Esophagus (tissue), 2 donors: ENCODE measurements around the gene MAPK4. TPM values are rescaled to one million over a fixed set of nuclear protein-coding genes. Genes with fewer than 3 reads are reported as not detected.

Experiments
- H3K27ac ChIP-seq, 2 donors: one replicate each; pipeline ENCODE4 v1.5.1; 2013; ENCODE audit warnings: low read depth in 2 of 2, mild to moderate bottlenecking in 2 of 2, inconsistent platforms in 1 of 2, low read length in 1 of 2, moderate library complexity in 1 of 2
- H3K27me3 ChIP-seq, 2 donors: one replicate each; pipeline ENCODE4 v1.6.1; 2013; ENCODE audit warnings: low read length in 2 of 2, control low read depth in 1 of 2, mild to moderate bottlenecking in 1 of 2; ENCODE audit not compliant: insufficient read depth in 2 of 2, control insufficient read depth in 1 of 2
- H3K36me3 ChIP-seq, 2 donors: one replicate each; pipeline ENCODE4 v1.6.1; 2013; ENCODE audit warnings: low read length in 1 of 2; ENCODE audit not compliant: control insufficient read depth in 2 of 2, insufficient read depth in 2 of 2
- H3K4me1 ChIP-seq, 2 donors: one replicate each; pipeline ENCODE4 v1.6.1; 2013; ENCODE audit warnings: low read length in 1 of 2; ENCODE audit not compliant: control insufficient read depth in 2 of 2, insufficient read depth in 2 of 2
- H3K4me3 ChIP-seq, 2 donors: one replicate each; pipeline ENCODE4 v1.5.1; 2013; ENCODE audit warnings: low read length in 2 of 2, mild to moderate bottlenecking in 2 of 2, low read depth in 1 of 2, moderate library complexity in 1 of 2
- H3K9me3 ChIP-seq, 2 donors: one replicate each; pipeline ENCODE4 v1.6.1; 2013; ENCODE audit warnings: mild to moderate bottlenecking in 2 of 2, low read depth in 1 of 2, low read length in 1 of 2, moderate library complexity in 1 of 2; ENCODE audit not compliant: control insufficient read depth in 2 of 2, insufficient read depth in 1 of 2
- WGBS, 2 donors: extraction: QIAGEN DNeasy Blood & Tissue Kit; methylation state at CpG; one replicate each; pipeline ENCODE4 v1.1.7; 2013; 5-methylcytosine and 5-hydroxymethylcytosine counted together
- polyA plus RNA-seq, 2 donors: library from polyadenylated mRNA; stranded (reverse); fragments of 200-250 nt; gene quantifications; one replicate each; pipeline ENCODE4 v1.2.3, GENCODE V29; 2013
- donor health status: healthy with polysubstance abuse.
- donor health status: Bipolar disorder and iron deficiency.

MAPK4 gene
- polyA plus RNA-seq, 2 donors, result 0.16 to 0.65 TPM

DNA sequence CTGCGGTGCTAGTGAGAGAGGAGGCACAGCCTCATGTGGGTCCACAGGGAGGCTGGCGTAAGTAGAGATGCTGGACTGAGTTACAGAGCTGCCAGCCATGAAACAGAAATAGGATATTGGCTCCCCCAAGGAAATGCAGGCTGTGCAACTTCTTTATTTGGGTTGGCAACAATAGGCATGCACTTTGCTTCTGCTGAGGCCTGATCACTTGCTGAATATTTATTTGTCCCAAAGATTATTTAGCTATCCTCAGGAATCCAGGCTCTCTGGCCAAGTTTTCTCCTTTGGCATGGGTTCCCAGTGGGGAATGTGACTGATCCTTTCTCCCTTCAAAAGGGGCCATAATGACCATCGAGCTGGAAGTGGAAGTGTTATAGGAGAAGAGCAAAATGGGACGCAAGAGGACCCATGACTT, 60.0 kb downstream of the MAPK4 start:
- no peak overlapping the region for H3K4me3 ChIP-seq
- H3K27ac ChIP-seq, result peak overlapping the region in 1 of 2 donors; percentile 27
- no peaks in the 10 kb centered on the region for H3K9me3 ChIP-seq
- H3K36me3 ChIP-seq, result no peaks in the 10 kb centered on the region
- H3K27me3 ChIP-seq, result no peaks in the 10 kb centered on the region
- 72 to 84% methylated on average over 4 of the region's 4 CpGs for WGBS, 2 donors
- H3K4me1 ChIP-seq, result no peaks in the 10 kb centered on the region

GRCh38 chr18:50620319-50620718, 60.4 kb downstream of the MAPK4 start:
- no peaks in the 10 kb centered on the region for H3K9me3 ChIP-seq

GRCh38 chr18:50621366-50621765, 61.5 kb downstream of the MAPK4 start:
- Histone ChIP-seq H3K9me3 (no peaks in the 10 kb centered on the region), H3K4me1 (no peaks in the 10 kb centered on the region), H3K27ac (no peak overlapping the region), H3K27me3 (no peaks in the 10 kb centered on the region), H3K4me3 (no peak overlapping the region), H3K36me3 (no peaks in the 10 kb centered on the region)
- 72 to 75% methylated on average over 2 of the region's 2 CpGs for WGBS, 2 donors

More at GRCh38 chr18:50620319-50620718, 60.4 kb downstream of the MAPK4 start:
- WGBS, 2 donors, result 82 to 89% methylated on average over 2 of the region's 2 CpGs
- Histone ChIP-seq H3K36me3 (no peaks in the 10 kb centered on the region), H3K27ac (no peak overlapping the region), H3K4me1 (no peaks in the 10 kb centered on the region), H3K4me3 (no peak overlapping the region), H3K27me3 (no peaks in the 10 kb centered on the region)

DNA sequence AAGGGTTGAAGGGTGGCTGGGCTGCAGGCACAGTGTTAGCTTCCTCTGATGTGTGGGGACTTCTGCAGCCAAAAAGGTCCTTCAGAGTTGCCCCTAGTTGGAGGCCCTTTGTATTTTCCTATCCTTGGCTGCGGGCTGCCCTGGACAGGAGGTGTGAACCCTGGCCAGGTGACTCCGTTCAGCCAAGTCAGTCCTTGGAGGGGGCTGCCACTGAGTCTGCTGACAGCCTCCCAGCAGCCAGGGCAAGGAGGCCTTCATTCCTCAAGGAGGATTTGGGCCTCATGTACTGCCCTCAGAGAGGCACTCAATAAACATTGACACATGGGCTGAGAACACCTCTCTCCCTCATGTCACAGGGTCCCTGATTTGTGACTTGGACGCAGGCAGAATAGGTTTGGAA, 62.4 kb downstream of the MAPK4 start:
- 82 to 85% methylated on average over 3 of the region's 3 CpGs for WGBS, 2 donors
- H3K27me3 ChIP-seq, result no peaks in the 10 kb centered on the region
- H3K27ac ChIP-seq, result no peak overlapping the region
- no peak overlapping the region for H3K4me3 ChIP-seq
- H3K36me3 ChIP-seq, result no peaks in the 10 kb centered on the region
- no peaks in the 10 kb centered on the region for H3K9me3 ChIP-seq
- no peaks in the 10 kb centered on the region for H3K4me1 ChIP-seq

DNA sequence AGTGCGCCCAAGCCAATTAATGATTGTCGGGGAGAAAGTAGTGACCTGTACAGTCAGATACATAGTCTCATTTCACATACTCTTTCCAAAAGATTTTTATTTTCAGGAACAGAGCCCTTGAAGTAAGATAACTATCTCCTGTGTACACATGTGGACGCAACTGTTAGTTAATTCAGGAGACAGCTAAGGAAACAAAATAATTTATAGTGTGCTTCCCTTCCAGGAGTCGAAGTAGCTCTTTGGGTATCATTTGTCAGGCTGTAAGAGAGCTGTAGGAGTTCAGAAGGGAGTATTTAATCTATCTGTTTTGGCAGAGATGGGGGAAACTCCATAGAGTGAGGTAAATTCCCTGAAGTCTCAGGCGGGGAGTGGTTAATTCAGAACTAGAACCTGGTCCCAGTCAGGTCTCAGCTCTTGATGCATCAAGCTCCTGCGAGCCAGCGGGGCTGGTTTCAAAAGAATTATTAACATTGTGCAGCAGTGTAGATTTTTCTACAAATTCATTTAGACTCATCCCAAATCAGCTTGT, 63.0 kb downstream of the MAPK4 start:
- no peak overlapping the region for H3K27ac ChIP-seq
- no peaks in the 10 kb centered on the region for H3K27me3 ChIP-seq
- WGBS, 2 donors, result 35 to 47% methylated on average over 7 of the region's 7 CpGs

DNA sequence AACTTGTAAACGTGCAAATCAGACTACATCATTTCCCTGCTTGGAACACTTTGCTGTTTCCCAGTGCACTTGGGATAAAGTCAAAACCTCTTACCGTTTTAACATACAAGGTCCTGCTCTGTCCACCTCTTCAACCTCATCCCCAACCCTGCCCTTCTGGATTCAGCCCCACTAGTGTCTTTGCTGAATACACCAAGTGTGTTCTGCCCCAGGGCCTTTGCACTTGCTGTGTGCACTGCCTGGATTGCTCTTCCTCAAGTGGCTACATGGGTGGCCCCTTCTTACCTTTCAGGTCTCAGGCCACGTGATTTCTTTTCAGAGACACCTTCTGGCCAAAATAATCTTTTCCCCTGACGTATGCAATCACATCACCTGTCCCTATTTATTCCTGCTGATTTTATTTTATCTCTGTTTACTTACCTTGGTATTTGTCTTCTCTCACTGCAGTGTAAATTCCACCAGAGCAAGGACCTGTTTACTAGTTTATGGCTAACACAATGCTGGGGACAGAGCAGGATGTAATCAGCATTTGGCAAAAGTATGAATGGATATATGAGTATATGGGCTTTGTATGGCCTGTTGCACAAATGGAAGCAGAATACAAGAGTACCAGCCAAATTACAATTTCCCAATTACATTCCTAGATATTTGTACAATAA, 63.9 kb downstream of the MAPK4 start:
- H3K4me3 ChIP-seq, result no peak overlapping the region
- no peaks in the 10 kb centered on the region for H3K4me1 ChIP-seq
- H3K9me3 ChIP-seq, result no peaks in the 10 kb centered on the region
- H3K27me3 ChIP-seq, result no peaks in the 10 kb centered on the region
- H3K27ac ChIP-seq, result no peak overlapping the region
- no peaks in the 10 kb centered on the region for H3K36me3 ChIP-seq
- WGBS, 2 donors, result 61 to 63% methylated on average over 4 of the region's 4 CpGs

More for the DNA sequence above, 63.0 kb downstream of the MAPK4 start:
- H3K4me1 ChIP-seq, result no peaks in the 10 kb centered on the region
- no peak overlapping the region for H3K4me3 ChIP-seq
- no peaks in the 10 kb centered on the region for H3K36me3 ChIP-seq
- H3K9me3 ChIP-seq, result no peaks in the 10 kb centered on the region

DNA sequence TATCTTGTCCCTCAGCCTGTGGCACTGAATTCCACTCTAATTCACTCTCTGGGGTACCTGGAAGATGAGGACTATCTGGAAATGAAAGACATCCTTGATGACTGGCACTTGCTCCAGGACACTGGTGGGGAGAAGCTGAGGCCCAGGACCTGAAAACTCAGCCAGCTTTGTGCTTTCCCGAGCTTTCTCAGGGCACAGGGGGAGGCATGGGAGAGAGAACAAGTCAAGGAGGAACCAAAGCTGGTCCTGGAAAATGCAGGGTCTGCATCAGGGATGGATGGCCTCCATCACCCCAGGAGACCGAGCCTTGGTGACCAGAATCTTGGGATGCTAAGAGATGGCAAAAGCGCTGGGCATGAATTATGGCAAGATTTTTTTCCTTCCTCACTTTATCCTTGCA, 65.1 kb downstream of the MAPK4 start:
- WGBS, 2 donors, result 83 to 91% methylated on average over 3 of the region's 3 CpGs
- Histone ChIP-seq H3K27ac (no peak overlapping the region), H3K4me1 (no peaks in the 10 kb centered on the region)

DNA sequence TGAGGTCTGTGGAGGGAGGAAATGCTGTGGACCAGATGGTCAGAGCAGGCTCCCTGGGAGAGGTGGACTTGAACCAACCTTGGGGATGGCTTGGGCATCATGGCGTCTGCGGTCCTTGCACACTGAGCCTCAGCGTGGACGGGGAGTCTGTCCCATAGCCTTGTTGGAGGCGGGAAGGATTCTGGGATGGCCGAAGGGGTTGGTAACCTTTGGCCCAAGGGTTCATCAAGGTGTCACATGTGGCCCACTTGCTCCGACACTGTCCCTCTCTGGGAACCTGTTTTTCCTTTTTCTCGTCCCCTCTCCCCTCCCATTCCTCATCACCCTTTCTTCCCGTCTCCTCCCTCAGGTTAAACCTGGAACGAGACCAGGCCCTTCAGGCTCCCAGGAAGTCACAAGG, 66.4 kb downstream of the MAPK4 start:
- H3K27me3 ChIP-seq, result no peaks in the 10 kb centered on the region
- no peak overlapping the region for H3K4me3 ChIP-seq
- H3K9me3 ChIP-seq, result no peaks in the 10 kb centered on the region
- H3K27ac ChIP-seq, result no peak overlapping the region
- H3K4me1 ChIP-seq, result no peaks in the 10 kb centered on the region
- no peaks in the 10 kb centered on the region for H3K36me3 ChIP-seq
- WGBS, 2 donors, result 90 to 92% methylated on average over 10 of the region's 10 CpGs

More for the DNA sequence above, 65.1 kb downstream of the MAPK4 start:
- Histone ChIP-seq H3K27me3 (no peaks in the 10 kb centered on the region), H3K4me3 (no peak overlapping the region), H3K9me3 (no peaks in the 10 kb centered on the region), H3K36me3 (no peaks in the 10 kb centered on the region)

DNA sequence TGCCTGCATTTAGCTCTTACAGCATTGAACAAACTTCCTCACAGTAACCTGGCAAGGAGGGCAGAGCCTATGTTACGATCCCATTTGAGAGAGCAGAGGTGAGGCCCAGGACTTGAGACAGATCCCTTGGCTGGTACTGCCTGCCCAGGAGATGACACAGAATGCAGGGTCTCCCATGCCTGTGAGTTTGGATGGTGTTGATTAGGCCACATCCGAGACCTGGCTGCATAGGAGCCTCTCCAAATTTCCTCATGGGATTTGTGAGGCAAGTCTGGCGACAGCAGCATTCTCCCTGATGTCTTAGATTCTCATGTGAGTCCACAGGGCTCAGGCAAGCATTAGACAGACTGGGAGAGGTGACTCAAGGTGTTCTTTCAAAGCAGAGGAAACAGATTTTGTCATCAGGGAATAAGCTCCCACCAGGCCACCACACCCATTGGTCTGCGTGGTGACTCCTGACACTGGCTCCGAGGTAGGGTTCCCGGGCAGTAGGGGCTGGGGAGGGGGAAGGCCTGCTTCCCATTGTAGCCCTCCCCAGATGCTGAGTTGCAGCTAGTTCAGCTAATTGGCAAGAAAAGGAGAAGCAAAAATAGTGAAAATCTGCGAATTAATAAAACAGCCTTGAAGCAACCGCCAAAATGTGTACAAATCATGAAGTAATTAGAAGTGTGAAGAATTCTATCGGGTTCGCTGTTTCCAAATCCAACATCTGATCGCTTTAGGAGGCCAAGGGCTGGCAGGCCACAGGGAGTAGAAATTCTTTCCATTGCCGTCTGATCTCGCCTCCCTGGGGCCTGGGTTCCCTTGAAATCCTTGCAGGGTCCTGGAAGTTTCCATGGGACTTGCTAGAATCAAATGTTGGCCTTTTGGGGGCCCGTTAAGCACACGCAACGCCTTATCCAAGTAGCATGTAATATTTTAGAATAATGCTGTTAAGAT, 68.0 kb downstream of the MAPK4 start:
- no peaks in the 10 kb centered on the region for H3K4me1 ChIP-seq
- no peak overlapping the region for H3K4me3 ChIP-seq
- H3K27me3 ChIP-seq, result no peaks in the 10 kb centered on the region
- 80 to 81% methylated on average over 16 of the region's 16 CpGs for WGBS, 2 donors
- no peak overlapping the region for H3K27ac ChIP-seq
- H3K36me3 ChIP-seq, result no peaks in the 10 kb centered on the region
- H3K9me3 ChIP-seq, result no peaks in the 10 kb centered on the region
